COR-L47 (cell line): ENCODE measurements around the gene SACM1L.
"Not testable (repeated sequence)": the region's sequence is repeated elsewhere in the genome, so short reads cannot be mapped to it uniquely, and the experiment has no call there.

ENCODE experiments used
- DNase-seq: peaks from one replicate; lab custom pipeline; 2025; lab: John Stamatoyannopoulos, UW

The SACM1L gene

GRCh38 chr3:45742461-45743089 lies 53.4 kb downstream of the SACM1L start:
- no peak for DNase-seq

GRCh38 chr3:45746165-45746776 lies 57.1 kb downstream of the SACM1L start:
- DNase-seq, result no peak

- no peak for DNase-seq
These were observed 57.8 kb downstream of the SACM1L start for GRCh38 chr3:45746777-45747622.

GRCh38 chr3:45748068-45748467 lies 58.9 kb downstream of the SACM1L start:
- no peak for DNase-seq

GRCh38 chr3:45749036-45749600 lies 59.9 kb downstream of the SACM1L start:
- not testable (repeated sequence) for DNase-seq

GRCh38 chr3:45749880-45750279 lies 60.7 kb downstream of the SACM1L start:
- DNase-seq, result no peak

GRCh38 chr3:45751537-45752242 lies 62.5 kb downstream of the SACM1L start:
- DNase-seq, result no peak

- no peak for DNase-seq
These were observed 63.9 kb downstream of the SACM1L start for GRCh38 chr3:45753095-45753494.

- no peak for DNase-seq
These were observed 65.3 kb downstream of the SACM1L start for GRCh38 chr3:45754461-45754860.

- no peak for DNase-seq
These were observed 66.9 kb downstream of the SACM1L start for GRCh38 chr3:45756055-45756454.

GRCh38 chr3:45757141-45757540 lies 67.9 kb downstream of the SACM1L start:
- DNase-seq, result not testable (repeated sequence)

- DNase-seq, result no peak
These were observed 69.7 kb downstream of the SACM1L start for GRCh38 chr3:45758871-45759270.

- no peak for DNase-seq
These were observed 70.7 kb downstream of the SACM1L start for GRCh38 chr3:45759851-45760250.

- peak; percentile 33 for DNase-seq
These were observed 71.9 kb downstream of the SACM1L start for GRCh38 chr3:45760878-45761711.

- no peak for DNase-seq
These were observed 72.6 kb downstream of the SACM1L start for GRCh38 chr3:45761831-45762230.

GRCh38 chr3:45762647-45763302 lies 73.6 kb downstream of the SACM1L start:
- no peak for DNase-seq

- DNase-seq, result no peak
These were observed 74.1 kb downstream of the SACM1L start for GRCh38 chr3:45763303-45763675.

GRCh38 chr3:45765266-45765851 lies 76.2 kb downstream of the SACM1L start:
- DNase-seq, result no peak

GRCh38 chr3:45765958-45766357 lies 76.8 kb downstream of the SACM1L start:
- DNase-seq, result no peak

- DNase-seq, result no peak
These were observed 82.1 kb downstream of the SACM1L start for GRCh38 chr3:45771166-45771775.
